GM10266 (cell line): Measurements from ENCODE around the gene PLXNA2.

ENCODE experiments used
- DNase-seq: peaks from one replicate; pipeline ENCODE4 v3.0.0; 2012; ENCODE audit errors: extremely low spot score
- TF ChIP-seq, protein P1 (sequence below): IDR thresholded peaks from 2 replicates; pipeline ENCODE4 v1.5.1; 2012; ENCODE audit warnings: mild to moderate bottlenecking, low read depth; ENCODE audit not compliant: control insufficient read depth, insufficient read depth; ENCODE audit errors: missing control alignments

Gene PLXNA2

DNA sequence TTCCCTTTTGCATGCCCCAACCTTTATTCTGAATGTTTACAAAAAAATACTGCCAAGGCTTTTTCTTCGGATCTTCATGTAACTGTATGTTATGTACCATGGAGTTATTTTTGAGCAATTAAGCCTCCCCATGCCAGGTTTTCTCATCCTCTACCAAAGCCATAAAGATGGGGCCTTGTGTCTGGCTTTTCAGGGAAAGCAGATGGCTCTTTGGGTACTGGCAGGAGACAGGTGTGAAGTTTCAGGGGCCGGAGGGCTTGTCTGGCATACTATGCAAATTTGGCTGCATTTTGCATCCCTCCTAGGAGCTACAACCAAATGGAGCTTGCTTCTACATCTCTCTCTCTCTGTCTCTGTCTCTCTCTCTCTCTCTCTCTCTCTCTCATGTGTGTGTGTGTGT, 28.1 kb upstream of the PLXNA2 start:
- no peak for DNase-seq
- TF ChIP-seq, protein P1, sequence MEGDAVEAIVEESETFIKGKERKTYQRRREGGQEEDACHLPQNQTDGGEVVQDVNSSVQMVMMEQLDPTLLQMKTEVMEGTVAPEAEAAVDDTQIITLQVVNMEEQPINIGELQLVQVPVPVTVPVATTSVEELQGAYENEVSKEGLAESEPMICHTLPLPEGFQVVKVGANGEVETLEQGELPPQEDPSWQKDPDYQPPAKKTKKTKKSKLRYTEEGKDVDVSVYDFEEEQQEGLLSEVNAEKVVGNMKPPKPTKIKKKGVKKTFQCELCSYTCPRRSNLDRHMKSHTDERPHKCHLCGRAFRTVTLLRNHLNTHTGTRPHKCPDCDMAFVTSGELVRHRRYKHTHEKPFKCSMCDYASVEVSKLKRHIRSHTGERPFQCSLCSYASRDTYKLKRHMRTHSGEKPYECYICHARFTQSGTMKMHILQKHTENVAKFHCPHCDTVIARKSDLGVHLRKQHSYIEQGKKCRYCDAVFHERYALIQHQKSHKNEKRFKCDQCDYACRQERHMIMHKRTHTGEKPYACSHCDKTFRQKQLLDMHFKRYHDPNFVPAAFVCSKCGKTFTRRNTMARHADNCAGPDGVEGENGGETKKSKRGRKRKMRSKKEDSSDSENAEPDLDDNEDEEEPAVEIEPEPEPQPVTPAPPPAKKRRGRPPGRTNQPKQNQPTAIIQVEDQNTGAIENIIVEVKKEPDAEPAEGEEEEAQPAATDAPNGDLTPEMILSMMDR, result no peak

DNA sequence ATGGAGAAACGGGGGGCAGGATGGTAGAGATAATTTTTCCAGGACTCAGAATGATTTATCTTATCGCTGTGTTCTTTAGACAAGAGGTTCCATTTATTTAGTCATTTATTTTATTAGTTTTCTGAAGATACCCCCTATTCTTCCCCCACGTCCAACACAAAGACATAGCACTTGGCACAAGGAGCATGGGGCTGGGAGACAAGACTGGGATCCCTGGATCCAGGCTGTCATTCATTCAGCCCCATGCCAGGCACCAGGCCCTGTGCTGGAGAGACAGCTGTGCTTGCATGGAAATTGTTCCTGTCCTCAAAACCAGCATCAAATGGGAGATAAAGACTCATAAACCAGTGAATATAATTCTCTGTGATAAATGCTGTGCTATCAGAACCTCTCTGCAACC, 27.1 kb upstream of the PLXNA2 start:
- DNase-seq, result no peak

DNA sequence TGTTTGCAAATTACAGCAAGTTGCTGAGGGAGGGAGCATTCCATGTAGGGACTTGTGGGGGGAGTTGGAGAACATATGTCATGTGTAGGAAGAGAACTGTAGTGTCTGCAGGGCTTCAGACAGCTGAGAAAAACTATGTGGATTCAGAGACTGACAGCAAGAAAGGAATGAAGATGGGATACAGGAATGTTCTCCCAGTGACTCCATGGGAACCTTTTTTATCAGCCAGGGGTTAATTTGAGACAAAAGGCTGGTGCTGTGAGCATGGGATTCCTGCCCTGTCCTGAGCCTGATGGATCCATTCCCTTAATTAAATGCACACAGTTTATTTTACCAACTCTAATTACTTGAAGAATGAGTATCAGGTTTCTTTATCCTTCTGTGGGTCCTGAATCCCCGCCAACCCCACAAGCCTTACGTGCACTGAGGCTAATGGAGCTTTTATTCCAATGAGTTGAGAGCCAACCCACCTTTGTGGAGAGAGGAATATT, 26.5 kb upstream of the PLXNA2 start:
- TF ChIP-seq, protein P1, result no peak
- DNase-seq, result no peak

More for the DNA sequence above, 27.1 kb upstream of the PLXNA2 start:
- TF ChIP-seq, protein P1, result no peak

DNA sequence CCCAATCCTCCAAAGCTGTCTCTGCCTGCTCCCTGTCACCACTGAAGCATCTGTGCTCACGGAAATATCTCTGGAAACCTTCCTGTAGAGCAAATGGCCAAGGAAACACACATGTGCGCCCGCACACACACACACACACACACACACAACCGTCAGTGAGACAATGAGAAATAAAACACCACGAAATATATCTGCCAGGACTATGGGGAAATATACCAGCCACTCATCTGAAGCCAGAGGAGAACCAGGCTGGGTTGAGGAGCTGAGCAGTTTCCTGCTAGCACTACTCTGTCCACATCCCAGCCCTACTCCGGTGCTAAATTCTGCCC, 25.1 kb upstream of the PLXNA2 start:
- no peak for DNase-seq
- TF ChIP-seq, protein P1, result no peak

DNA sequence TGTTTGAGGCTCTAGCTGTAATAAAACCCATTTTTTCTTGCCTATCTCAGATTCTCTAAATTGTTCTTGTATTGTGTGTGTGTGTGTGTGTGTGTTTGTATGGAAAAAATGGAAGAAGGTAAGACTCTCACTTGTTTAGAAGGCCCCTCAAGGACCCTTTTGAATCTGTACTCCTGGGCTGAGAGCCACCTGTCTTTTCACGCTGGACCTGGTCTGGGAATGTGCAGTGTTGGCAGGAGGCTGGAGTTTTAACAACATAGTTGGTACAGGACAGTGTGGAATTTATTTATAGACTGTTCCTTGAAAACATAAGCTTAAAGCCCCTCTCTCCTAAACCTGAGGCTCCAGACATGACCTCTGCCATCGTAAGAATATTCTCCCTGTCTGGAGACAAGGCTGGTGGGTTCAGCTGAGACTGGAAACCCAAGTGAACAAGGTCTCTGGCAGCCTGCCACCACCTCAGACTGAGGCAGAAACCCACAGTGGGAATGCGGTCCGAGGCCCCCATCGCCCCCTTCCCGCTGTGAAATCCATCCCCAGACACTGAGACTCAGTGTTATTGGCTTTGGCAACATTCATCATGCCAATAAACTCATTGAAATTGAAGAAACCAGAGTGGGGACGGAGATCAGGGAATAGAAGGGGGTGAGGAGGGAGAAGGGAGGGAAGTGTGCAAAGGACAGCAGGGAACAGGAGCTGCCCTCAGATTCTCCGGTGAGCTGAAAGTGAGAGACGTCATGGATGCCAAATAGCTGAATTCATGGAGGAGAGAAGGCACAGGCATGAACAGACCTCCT, 24.6 kb upstream of the PLXNA2 start:
- no peak for DNase-seq
- TF ChIP-seq, protein P1, result no peak

DNA sequence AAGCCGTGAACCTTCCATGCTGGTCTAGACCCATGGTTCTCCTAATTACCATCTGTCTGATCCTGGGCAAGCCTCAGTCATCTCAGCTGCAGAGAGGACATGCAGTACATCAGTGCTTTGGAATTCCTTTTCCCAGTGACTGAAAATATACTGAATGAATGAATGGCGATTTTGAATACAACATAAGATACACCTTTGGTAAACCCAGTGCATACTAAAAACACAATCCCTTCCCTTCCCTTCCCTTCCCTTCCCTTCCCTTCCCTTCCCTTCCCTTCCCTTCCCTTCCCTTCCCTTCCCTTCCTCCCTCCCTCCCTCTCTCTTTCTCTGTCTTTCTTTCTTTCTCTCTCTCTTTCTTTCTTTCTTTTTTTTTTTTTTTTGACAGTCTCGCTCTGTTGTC, 21.3 kb upstream of the PLXNA2 start:
- DNase-seq, result no peak
- TF ChIP-seq, protein P1, result no peak

- TF ChIP-seq, protein P1, result no peak
- no peak for DNase-seq
Observed at GRCh38 chr1:208265122-208265469, 20.9 kb upstream of the PLXNA2 start.
